Thoracic aorta (tissue), 2 donors: ENCODE data around the gene ARID1B. TPM values are rescaled to one million over a fixed set of nuclear protein-coding genes. Genes with fewer than 3 reads are reported as not detected.

Experiments used
- ATAC-seq: fragments of 150-250 bp; one replicate; pipeline ENCODE4 v1.8.0; 2017; ENCODE audit warnings: low read depth; ENCODE audit not compliant: insufficient number of reproducible peaks, low FRiP score
- DNase-seq: peaks from one replicate; pipeline ENCODE4 v3.0.0-alpha.2; 2020; ENCODE audit warnings: low spot score
- H3K27ac ChIP-seq, 2 donors: fragments of 200-600 bp; sonication (generic); 1 replicate in 1 of 2; 2 replicates in 1 of 2; pipeline ENCODE4 v1.5.1; 2016; ENCODE audit warnings: mild to moderate bottlenecking in 2 of 2, moderate library complexity in 2 of 2
- H3K27me3 ChIP-seq: fragments of 200-600 bp; sonication (generic); replicated peaks from 2 replicates; pipeline ENCODE4 v1.6.0; 2016; ENCODE audit warnings: mild to moderate bottlenecking; ENCODE audit not compliant: insufficient read depth
- H3K36me3 ChIP-seq: fragments of 200-600 bp; sonication (generic); one replicate; pipeline ENCODE4 v1.5.1; 2016
- H3K4me1 ChIP-seq, 2 donors: fragments of 200-600 bp; sonication (generic); 1 replicate in 1 of 2; 2 replicates in 1 of 2; pipeline versions ENCODE4 v1.5.1 to v1.6.0; 2016; ENCODE audit warnings: low read depth in 2 of 2, mild to moderate bottlenecking in 1 of 2; ENCODE audit not compliant: control insufficient read depth in 1 of 2
- H3K4me3 ChIP-seq: fragments of 200-600 bp; sonication (generic); 2 replicates; pipeline ENCODE4 v1.5.1; 2016; ENCODE audit warnings: mild to moderate bottlenecking
- H3K9me3 ChIP-seq: fragments of 200-600 bp; sonication (generic); 2 replicates; pipeline ENCODE4 v1.5.1; 2016
- total RNA-seq, 2 donors: library from RNA; depleted of rRNA; stranded (reverse); fragments of >200 nt; gene quantifications; one replicate each; pipeline versions ENCODE4 v1.1.0 to v1.2.3, GENCODE V29; 2016
- TF ChIP-seq, protein P1 (sequence below): fragments of 200-600 bp; sonication (generic); IDR thresholded peaks from one replicate; pipeline ENCODE4 v1.5.1; 2019; ENCODE audit warnings: antibody characterized with exemption

Gene ARID1B
- total RNA-seq, 2 donors from 2014 or later, result 120 to 158 TPM

DNA sequence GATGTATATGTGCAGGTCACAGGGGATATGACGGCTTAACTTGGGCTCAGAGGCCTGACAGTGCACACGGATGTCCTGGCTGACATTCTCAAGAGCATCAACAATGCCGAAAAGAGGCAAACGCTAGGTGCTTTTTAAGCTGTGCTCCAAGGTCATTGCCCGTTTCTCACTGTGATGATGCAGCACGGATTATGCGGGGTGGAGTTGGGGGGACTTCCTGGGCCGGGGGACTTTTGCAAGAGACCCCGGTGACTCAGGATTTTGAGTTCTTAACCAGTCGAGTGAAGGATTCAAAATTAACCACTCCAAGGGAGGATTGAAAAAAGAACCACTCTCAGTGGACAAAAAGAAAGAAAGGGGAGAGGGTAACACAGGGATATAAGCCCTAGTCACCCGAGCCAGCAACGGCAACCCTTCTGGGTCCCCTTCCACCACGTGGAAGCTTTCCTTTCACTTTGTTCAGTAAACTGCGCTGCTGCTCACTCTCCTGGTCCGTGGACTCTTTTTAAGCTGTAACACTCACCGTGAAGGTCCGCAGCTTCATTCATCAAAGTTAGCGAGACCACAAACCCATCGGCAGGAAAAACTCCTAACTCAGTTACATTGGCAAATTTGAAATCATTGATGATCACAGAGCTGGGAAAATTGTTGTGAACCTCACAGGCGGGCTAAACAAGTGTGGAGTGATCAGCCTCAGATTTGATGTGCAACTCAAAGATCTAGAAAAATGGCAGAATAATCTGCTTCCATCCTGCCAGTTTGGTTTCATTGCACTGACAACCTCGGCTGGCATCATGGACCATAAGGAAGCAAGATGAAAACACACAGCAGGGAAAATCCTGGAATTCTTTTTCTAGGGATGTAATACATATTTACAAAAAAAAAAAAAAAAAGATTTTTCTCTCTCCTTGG lies 199.3 kb downstream of the ARID1B start:
- DNase-seq (no peak), ATAC-seq (no peak)
- H3K4me3 ChIP-seq, result peak overlapping the region; percentile 46
- H3K27ac ChIP-seq, result no peak overlapping the region
- TF ChIP-seq, protein P1, sequence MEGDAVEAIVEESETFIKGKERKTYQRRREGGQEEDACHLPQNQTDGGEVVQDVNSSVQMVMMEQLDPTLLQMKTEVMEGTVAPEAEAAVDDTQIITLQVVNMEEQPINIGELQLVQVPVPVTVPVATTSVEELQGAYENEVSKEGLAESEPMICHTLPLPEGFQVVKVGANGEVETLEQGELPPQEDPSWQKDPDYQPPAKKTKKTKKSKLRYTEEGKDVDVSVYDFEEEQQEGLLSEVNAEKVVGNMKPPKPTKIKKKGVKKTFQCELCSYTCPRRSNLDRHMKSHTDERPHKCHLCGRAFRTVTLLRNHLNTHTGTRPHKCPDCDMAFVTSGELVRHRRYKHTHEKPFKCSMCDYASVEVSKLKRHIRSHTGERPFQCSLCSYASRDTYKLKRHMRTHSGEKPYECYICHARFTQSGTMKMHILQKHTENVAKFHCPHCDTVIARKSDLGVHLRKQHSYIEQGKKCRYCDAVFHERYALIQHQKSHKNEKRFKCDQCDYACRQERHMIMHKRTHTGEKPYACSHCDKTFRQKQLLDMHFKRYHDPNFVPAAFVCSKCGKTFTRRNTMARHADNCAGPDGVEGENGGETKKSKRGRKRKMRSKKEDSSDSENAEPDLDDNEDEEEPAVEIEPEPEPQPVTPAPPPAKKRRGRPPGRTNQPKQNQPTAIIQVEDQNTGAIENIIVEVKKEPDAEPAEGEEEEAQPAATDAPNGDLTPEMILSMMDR, result no peak
- H3K27me3 ChIP-seq, result no peaks in the 10 kb centered on the region
- no peaks in the 10 kb centered on the region for H3K36me3 ChIP-seq
- H3K4me1 ChIP-seq, result peaks cover 25 to 62% of the 10 kb centered on the region in 2 donors
- H3K9me3 ChIP-seq, result no peaks in the 10 kb centered on the region

DNA sequence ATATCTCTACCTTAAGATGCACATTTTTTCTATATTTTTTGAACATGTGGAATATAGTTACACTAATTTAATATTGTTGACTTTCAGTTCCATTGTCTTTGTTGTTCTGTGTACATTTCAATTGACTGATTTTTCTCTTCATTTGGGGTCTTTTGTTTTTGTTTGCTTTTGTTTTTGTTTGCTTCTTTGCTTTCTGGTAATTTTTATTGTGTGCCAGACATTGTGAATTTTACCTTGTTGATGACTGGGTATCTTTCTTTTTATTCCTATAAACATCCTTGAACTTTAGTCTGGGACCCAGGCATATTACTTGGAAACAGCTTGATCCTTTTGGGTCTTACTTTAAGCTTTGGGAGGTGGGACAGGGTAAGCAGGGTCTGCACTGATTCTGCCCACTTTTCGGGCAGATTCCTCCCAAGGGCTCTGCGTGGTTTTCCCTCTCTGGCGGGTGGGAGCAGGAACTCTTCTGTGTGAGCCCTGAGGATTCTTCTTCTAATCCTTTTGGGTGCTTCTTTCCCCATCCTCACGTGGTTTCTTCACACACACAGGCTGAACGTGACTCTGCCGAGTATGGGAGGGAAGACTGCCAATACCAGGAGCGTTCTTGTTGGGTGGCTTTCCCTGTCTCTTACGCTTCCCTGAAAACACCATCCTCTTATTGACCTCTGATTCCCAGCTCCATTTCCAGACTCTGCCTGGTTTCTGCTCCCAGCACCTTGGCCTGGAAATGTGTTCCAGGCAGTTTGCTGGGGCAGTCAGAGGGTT lies 200.5 kb downstream of the ARID1B start:
- TF ChIP-seq, protein P1, result no peak
- H3K27ac ChIP-seq, result no peak overlapping the region
- ATAC-seq (peak; percentile 20), DNase-seq (no peak)
- no peaks in the 10 kb centered on the region for H3K9me3 ChIP-seq
- no peaks in the 10 kb centered on the region for H3K27me3 ChIP-seq
- no peaks in the 10 kb centered on the region for H3K36me3 ChIP-seq
- peak overlapping the region; percentile 27 for H3K4me3 ChIP-seq
- H3K4me1 ChIP-seq, result peaks cover 30 to 67% of the 10 kb centered on the region in 2 donors

DNA sequence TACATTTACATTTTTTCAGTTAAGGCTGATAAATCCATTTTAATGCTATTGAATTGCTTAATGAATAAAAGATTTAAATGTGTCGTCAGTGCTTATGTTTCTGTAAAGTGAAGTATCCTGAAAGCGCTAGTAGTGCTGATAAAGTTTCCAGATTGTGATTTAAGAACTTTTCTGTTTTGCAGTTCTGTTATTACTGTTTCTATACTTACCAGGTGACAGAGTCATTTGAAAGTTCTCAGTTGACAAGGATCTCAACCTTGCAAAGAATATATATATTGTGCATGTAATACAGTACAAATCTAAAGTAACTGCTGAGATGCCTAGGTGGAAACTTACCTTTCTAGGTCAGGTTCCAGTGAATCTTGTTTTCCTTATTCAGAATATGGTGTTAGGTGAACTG lies 201.8 kb downstream of the ARID1B start:
- TF ChIP-seq, protein P1, result no peak
- peaks cover 29 to 78% of the 10 kb centered on the region in 2 donors for H3K4me1 ChIP-seq
- no peak for ATAC-seq
- no peaks in the 10 kb centered on the region for H3K36me3 ChIP-seq
- H3K27ac ChIP-seq, result no peak overlapping the region
- no peaks in the 10 kb centered on the region for H3K27me3 ChIP-seq
- no peaks in the 10 kb centered on the region for H3K9me3 ChIP-seq
- no peak overlapping the region for H3K4me3 ChIP-seq
- DNase-seq, result no peak

DNA sequence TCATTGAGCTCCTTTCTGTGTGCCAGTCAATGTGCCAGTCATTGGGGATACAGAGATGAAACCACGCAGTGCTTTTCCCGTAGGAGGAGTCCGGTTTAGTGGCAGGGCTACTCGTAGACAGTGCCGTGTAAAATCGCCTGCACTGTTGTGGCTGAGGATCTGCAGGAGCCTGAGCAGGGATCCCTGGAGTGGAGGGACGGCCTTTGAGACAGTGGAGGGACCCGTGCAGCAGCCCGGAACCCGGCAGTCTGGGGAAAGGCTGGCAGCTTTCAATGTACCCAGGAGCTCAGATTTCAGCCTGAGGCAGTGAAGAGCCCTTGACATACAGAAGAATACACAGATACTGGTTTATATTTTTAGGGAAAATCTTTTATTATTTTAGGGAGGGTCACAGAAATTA lies 203.3 kb downstream of the ARID1B start:
- TF ChIP-seq, protein P1, result no peak
- Histone ChIP-seq H3K9me3 (no peaks in the 10 kb centered on the region), H3K4me1 (peaks cover 26 to 70% of the 10 kb centered on the region in 2 donors), H3K4me3 (no peak overlapping the region), H3K36me3 (no peaks in the 10 kb centered on the region), H3K27ac (no peak overlapping the region), H3K27me3 (no peaks in the 10 kb centered on the region)
- ATAC-seq (no peak), DNase-seq (no peak)

DNA sequence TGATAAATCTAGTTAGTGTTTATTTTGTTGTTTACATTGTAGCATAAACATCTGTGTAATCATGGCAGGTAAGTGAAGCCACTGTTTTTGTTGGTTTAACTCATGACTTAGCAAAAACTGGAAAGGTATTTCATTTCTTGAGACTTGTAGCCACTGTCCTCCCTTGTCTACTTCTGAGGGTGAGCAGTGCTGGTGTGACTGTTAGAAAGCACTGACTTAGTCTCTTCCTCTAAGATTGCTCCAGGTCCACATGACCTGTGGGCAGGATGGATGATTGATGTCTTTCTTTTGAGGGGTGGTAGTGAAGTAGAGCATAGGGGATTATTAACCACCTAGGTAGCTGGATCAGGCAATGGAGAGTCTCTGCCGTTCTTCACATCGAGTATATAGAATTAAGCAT lies 203.8 kb downstream of the ARID1B start:
- TF ChIP-seq, protein P1, result no peak
- H3K4me3 ChIP-seq, result no peak overlapping the region
- ATAC-seq, result no peak
- H3K4me1 ChIP-seq, result peaks cover 28 to 65% of the 10 kb centered on the region in 2 donors
- no peaks in the 10 kb centered on the region for H3K9me3 ChIP-seq
- no peak overlapping the region for H3K27ac ChIP-seq
- H3K36me3 ChIP-seq, result no peaks in the 10 kb centered on the region
- H3K27me3 ChIP-seq, result no peaks in the 10 kb centered on the region
- no peak for DNase-seq
